ENCODE measurements around the gene FAM13A. TPM values are rescaled to one million over a fixed set of nuclear protein-coding genes. Genes with fewer than 3 reads are reported as not detected.

Gene FAM13A
- total and polyA plus RNA-seq, 8 donors, result 15.7 to 56.4 (median 38.1) TPM

DNA sequence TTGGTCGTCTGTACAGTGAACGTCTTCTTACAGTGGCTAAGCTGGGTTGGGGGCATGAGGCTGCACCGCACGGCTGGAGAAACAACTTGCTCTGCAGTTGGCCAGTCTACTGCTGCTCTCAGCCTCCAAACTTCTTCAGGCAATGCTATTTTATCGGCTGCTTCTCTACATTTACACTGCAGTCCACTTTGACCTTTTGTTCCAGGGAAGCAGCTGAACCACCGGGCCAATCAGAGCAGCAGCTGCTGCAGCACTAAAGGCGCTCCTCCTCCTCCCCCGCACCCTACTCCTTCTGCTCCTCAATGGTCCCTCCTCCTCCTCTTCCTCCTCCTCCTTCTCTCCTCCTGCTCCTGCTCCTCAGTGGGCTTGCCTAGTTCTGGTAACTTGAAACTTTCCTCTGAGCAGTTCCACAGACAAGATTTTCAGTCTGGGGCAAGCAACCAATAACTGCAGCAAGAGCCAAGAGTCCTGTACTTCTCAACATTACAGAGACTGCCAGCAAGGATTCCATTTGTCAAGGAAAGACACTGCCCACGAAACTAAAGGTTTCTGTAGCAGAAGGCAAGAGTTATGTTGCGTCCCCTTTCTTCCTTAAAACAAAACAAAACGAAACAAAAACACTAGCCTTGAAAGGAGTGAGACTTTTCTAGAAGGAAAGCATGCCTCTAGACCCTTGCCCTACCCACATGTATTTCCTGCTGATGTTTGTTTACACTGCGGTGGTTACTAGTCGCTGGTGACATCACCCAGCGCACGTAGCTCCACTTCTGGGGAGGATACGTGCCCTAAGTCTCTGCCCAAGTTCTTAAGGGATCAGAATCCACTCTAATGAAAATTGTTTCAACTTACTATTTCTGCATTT, 233.7 kb downstream of the FAM13A start:
- Histone ChIP-seq H3K27ac (peak overlapping the region; percentile 83 to 97 (median 88)), H3K4me3 (peak overlapping the region; percentile 18 to 51 (median 32)), H3K9me3 (no peaks in the 10 kb centered on the region), H3K36me3 (no peaks in the 10 kb centered on the region), H3K4me1 (peaks cover 11 to 21% (median 14%) of the 10 kb centered on the region in 3 donors), H3K27me3 (no peaks in the 10 kb centered on the region)
- DNase-seq (peak; percentile 75 to 93 (median 85)), FAIRE-seq (peak; percentile 96), ATAC-seq (peak; percentile 88 to 93 (median 90))
- intact Hi-C loops (cut with DNase I), result loop anchor here in 1 of 3 donors (5.0 kb wide), 1 partner anchor 199 kb away; no protein-coding TSS in a partner anchor
- no peak for TF ChIP-seq CTCF (IDR thresholded peaks at IDR 0.05)
- 1 to 2% methylated on average over 16 of the region's 16 CpGs for WGBS, 2 donors

DNA sequence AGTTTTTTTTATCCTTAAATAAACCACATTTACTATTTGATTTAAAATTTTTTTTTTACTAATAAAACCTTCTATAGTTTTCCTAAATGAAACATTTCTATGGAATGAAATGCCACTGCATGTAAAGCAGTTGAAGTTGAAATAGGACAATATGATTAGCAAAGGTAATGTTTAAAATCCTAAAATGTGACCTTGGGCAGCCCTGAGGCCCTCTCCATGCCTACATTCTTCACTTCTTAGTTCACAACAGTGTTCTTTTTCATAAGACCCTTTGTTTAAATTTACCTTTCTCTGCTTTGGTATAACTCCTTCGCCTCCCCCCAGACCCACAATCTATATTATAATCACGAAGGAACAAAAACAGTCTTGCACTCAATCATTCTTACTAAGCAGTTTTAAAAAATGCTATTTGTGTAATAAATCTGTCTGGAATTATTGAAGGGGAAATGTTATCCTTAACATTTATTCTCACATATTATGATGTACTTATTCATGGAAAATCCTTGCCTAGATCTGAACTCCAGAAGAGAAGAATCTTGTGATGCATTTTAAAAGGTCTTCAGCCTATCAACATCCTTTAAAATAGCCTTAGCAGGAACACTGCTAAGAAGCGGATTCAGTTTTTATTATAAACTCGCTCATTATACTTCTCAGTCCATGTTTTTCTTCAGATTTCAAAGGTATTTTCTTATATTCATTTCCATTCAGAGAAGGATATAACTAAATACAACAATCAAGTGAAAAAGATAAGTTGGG, 234.8 kb downstream of the FAM13A start:
- intact Hi-C loops (cut with DNase I), result loop anchor here in 1 of 3 donors (5.0 kb wide), 1 partner anchor 200 kb away; no protein-coding TSS in a partner anchor
- ATAC-seq, result no peak
- H3K27ac ChIP-seq, result peak overlapping the region; percentile 83 to 97 (median 88)
- peak overlapping the region; percentile 18 to 51 (median 32) for H3K4me3 ChIP-seq
- WGBS, 2 donors, result 13 to 14% methylated on average over 4 of the region's 4 CpGs
- no peaks in the 10 kb centered on the region for H3K9me3 ChIP-seq
- H3K27me3 ChIP-seq, result no peaks in the 10 kb centered on the region
- no peaks in the 10 kb centered on the region for H3K36me3 ChIP-seq
- H3K4me1 ChIP-seq, result peaks cover 16 to 25% (median 17%) of the 10 kb centered on the region in 3 donors
- FAIRE-seq, result peak; percentile 37
- no peak for TF ChIP-seq CTCF (IDR thresholded peaks at IDR 0.05)
- DNase-seq, result no peak

GRCh38 chr4:88821522-88821921, 235.5 kb downstream of the FAM13A start:
- WGBS, 2 donors, result 8 to 10% methylated on average over 2 of the region's 2 CpGs
- ATAC-seq, result no peak
- intact Hi-C loops (cut with DNase I), result loop anchor here in 1 of 3 donors (5.0 kb wide), 1 partner anchor 201 kb away; no protein-coding TSS in a partner anchor
- H3K9me3 ChIP-seq, result no peaks in the 10 kb centered on the region
- no peaks in the 10 kb centered on the region for H3K27me3 ChIP-seq
- H3K4me1 ChIP-seq, result peaks cover 16 to 28% (median 19%) of the 10 kb centered on the region in 3 donors
- no peaks in the 10 kb centered on the region for H3K36me3 ChIP-seq
- peak overlapping the region in 3 of 4 donors; percentile 20 to 51 (median 44) for H3K4me3 ChIP-seq
- peak overlapping the region; percentile 36 to 97 (median 88) for H3K27ac ChIP-seq
- no peak for FAIRE-seq
- no peak for TF ChIP-seq CTCF (IDR thresholded peaks at IDR 0.05)
- no peak for DNase-seq

DNA sequence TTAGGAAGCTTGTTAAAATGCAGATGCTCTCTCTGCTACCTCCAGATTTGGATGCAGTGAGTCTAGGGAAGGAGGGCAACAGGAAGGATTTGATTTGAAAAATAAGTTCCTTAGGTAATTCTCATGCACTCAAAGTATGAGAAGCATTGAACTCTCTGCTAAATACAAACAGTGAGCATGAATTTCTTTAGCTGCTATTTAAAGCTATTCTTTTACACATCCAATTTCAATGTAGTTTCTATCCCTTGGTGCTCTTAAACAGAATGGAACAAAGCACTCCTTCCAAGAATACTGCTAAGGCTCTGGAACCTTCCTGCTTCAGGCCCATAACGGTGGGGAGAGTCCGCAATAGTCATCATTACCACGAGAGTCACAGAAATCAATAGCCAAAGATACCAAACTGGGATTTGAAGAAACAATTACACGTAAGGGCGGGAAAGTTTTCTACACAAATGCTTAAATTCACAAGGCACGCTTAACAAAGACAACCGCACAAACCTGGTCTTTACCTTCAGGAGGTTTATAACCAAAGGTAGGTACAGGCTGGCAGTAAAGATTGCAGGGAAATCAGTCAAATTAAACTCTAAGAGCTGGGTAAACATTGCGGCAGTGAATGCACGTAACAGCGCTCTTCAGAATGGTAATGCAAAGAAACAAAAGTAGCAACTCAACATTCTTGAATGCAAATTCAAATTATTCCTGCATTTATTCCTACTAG, 236.1 kb downstream of the FAM13A start:
- Histone ChIP-seq H3K4me3 (peak overlapping the region in 2 of 4 donors; percentile 44 to 51), H3K36me3 (no peaks in the 10 kb centered on the region), H3K4me1 (peaks cover 16 to 33% (median 26%) of the 10 kb centered on the region in 3 donors), H3K27me3 (no peaks in the 10 kb centered on the region), H3K27ac (peak overlapping the region in 3 of 4 donors; percentile 36 to 97 (median 92)), H3K9me3 (no peaks in the 10 kb centered on the region)
- no peak for DNase-seq
- peak in 1 of 4 donors; percentile 11 for ATAC-seq
- TF ChIP-seq CTCF (IDR thresholded peaks at IDR 0.05), result no peak
- whole genome bisulfite sequencing, 2 donors, result 9 to 12% methylated on average over 10 of the region's 10 CpGs
- intact Hi-C loops (cut with DNase I), result loop anchor here in 1 of 3 donors (5.0 kb wide), 1 partner anchor 201 kb away; no protein-coding TSS in a partner anchor
- FAIRE-seq, result no peak
